ENCODE results near the gene FSTL5.

DNA sequence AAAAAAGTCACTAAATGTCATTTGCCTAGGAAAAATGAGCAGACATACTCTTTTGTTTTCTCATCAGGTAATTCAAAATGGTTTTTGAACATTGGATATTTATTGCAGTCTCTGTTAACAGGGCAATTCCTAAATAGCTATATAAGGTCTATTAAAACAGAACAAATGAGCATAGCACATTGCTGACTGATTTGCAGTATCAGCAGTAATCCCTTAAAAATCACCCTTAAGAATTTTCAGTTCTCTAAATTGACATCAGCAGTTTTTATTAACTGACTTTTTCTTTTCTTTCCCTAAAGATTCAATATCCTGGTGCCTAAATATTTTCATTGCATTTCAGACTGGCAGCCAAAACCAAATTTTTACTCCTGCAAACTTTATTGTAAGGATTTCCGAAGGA lies 270.2 kb downstream of the FSTL5 start:
- no peak for TF ChIP-seq JUND (IDR thresholded peaks at IDR 0.05)
- TF ChIP-seq, protein P1, sequence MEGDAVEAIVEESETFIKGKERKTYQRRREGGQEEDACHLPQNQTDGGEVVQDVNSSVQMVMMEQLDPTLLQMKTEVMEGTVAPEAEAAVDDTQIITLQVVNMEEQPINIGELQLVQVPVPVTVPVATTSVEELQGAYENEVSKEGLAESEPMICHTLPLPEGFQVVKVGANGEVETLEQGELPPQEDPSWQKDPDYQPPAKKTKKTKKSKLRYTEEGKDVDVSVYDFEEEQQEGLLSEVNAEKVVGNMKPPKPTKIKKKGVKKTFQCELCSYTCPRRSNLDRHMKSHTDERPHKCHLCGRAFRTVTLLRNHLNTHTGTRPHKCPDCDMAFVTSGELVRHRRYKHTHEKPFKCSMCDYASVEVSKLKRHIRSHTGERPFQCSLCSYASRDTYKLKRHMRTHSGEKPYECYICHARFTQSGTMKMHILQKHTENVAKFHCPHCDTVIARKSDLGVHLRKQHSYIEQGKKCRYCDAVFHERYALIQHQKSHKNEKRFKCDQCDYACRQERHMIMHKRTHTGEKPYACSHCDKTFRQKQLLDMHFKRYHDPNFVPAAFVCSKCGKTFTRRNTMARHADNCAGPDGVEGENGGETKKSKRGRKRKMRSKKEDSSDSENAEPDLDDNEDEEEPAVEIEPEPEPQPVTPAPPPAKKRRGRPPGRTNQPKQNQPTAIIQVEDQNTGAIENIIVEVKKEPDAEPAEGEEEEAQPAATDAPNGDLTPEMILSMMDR (IDR thresholded peaks at IDR 0.05; ENCODE audit: low read depth, low read length, missing input control): no peak
- TF ChIP-seq, protein P2, sequence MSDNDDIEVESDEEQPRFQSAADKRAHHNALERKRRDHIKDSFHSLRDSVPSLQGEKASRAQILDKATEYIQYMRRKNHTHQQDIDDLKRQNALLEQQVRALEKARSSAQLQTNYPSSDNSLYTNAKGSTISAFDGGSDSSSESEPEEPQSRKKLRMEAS (IDR thresholded peaks at IDR 0.05): no peak
- TF ChIP-seq GABPA (IDR thresholded peaks at IDR 0.05 in 1 of 2, conservative IDR thresholded peaks at IDR 0.05 in 1 of 2): no peak
- TF ChIP-seq, protein P3, sequence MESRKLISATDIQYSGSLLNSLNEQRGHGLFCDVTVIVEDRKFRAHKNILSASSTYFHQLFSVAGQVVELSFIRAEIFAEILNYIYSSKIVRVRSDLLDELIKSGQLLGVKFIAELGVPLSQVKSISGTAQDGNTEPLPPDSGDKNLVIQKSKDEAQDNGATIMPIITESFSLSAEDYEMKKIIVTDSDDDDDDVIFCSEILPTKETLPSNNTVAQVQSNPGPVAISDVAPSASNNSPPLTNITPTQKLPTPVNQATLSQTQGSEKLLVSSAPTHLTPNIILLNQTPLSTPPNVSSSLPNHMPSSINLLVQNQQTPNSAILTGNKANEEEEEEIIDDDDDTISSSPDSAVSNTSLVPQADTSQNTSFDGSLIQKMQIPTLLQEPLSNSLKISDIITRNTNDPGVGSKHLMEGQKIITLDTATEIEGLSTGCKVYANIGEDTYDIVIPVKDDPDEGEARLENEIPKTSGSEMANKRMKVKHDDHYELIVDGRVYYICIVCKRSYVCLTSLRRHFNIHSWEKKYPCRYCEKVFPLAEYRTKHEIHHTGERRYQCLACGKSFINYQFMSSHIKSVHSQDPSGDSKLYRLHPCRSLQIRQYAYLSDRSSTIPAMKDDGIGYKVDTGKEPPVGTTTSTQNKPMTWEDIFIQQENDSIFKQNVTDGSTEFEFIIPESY (IDR thresholded peaks at IDR 0.05): no peak
